Mesenchymal stem cell (in vitro differentiated cells and primary cell): ENCODE measurements around the gene KIRREL3.

Experiments
- DNase-seq: peaks from one replicate; pipeline ENCODE4 v3.0.0-alpha.2; 2013
- H2AFZ ChIP-seq: one replicate; pipeline ENCODE4 v1.6.1; 2013; ENCODE audit warnings: low read depth, mild to moderate bottlenecking, control low read depth, inconsistent platforms, low read length, moderate library complexity
- H2AK5ac ChIP-seq: 2 replicates; pipeline ENCODE4 v1.6.1; 2013; ENCODE audit warnings: low read length, moderate library complexity, mild to moderate bottlenecking, inconsistent platforms; ENCODE audit not compliant: severe bottlenecking
- H2BK120ac ChIP-seq: one replicate; pipeline ENCODE4 v1.6.1; 2013; ENCODE audit warnings: low read depth, mild to moderate bottlenecking, inconsistent platforms, low read length, moderate library complexity
- H2BK12ac ChIP-seq, 2 experiments: one replicate each; pipeline ENCODE4 v1.6.1; 2013; ENCODE audit warnings: inconsistent platforms in 2 of 2, low read length in 2 of 2, mild to moderate bottlenecking in 2 of 2, moderate library complexity in 2 of 2, control low read depth in 1 of 2
- H2BK15ac ChIP-seq: one replicate; pipeline ENCODE4 v1.6.1; 2013; ENCODE audit warnings: mild to moderate bottlenecking, low read depth, inconsistent platforms; ENCODE audit not compliant: poor library complexity, severe bottlenecking
- H2BK5ac ChIP-seq: 2 replicates; pipeline ENCODE4 v1.6.1; 2013; ENCODE audit warnings: low read depth, mild to moderate bottlenecking, low read length, control low read depth, inconsistent platforms; ENCODE audit not compliant: poor library complexity, severe bottlenecking
- H3K14ac ChIP-seq, 2 experiments: one replicate each; pipeline ENCODE4 v1.6.1; 2013; ENCODE audit warnings: inconsistent platforms in 2 of 2, low read length in 2 of 2, control low read depth in 1 of 2, mild to moderate bottlenecking in 1 of 2, moderate library complexity in 1 of 2
- H3K18ac ChIP-seq, 2 experiments: one replicate each; pipeline ENCODE4 v1.6.1; 2013; ENCODE audit warnings: inconsistent platforms in 2 of 2, low read length in 2 of 2, control low read depth in 1 of 2, low read depth in 1 of 2, mild to moderate bottlenecking in 1 of 2
- H3K23ac ChIP-seq, 2 experiments: one replicate each; pipeline ENCODE4 v1.6.1; 2013; ENCODE audit warnings: inconsistent platforms in 2 of 2, low read length in 2 of 2, mild to moderate bottlenecking in 2 of 2, moderate library complexity in 2 of 2, control low read depth in 1 of 2
- H3K27ac ChIP-seq: 2 replicates; pipeline ENCODE4 v1.5.1; 2013; ENCODE audit warnings: mild to moderate bottlenecking, moderate library complexity, low read length, control low read depth, inconsistent platforms; ENCODE audit not compliant: poor library complexity, severe bottlenecking
- H3K27me3 ChIP-seq, 2 experiments: 2 replicates each; pipeline versions ENCODE4 v1.6.1 to v1.7.0; 2013; ENCODE audit warnings: low read length in 2 of 2, mild to moderate bottlenecking in 2 of 2, moderate library complexity in 2 of 2, control low read depth in 1 of 2, inconsistent platforms in 1 of 2; ENCODE audit not compliant: control insufficient read depth in 1 of 2, insufficient read depth in 1 of 2
- H3K36me3 ChIP-seq, 2 experiments: 2 replicates each; pipeline versions ENCODE4 v1.6.1 to v1.7.0; 2013; ENCODE audit warnings: low read length in 2 of 2, control low read depth in 1 of 2, inconsistent platforms in 1 of 2, low read depth in 1 of 2, mild to moderate bottlenecking in 1 of 2; ENCODE audit not compliant: insufficient read depth in 2 of 2, control insufficient read depth in 1 of 2
- H3K4ac ChIP-seq, 2 experiments: one replicate each; pipeline ENCODE4 v1.6.1; 2013; ENCODE audit warnings: inconsistent platforms in 2 of 2, low read length in 2 of 2, mild to moderate bottlenecking in 2 of 2, moderate library complexity in 2 of 2, control low read depth in 1 of 2, low read depth in 1 of 2
- H3K4me1 ChIP-seq: 2 replicates; pipeline ENCODE4 v1.6.1; 2013; ENCODE audit warnings: low read depth, low read length, control low read depth; ENCODE audit not compliant: control insufficient read depth, insufficient read depth
- H3K4me2 ChIP-seq: 2 replicates; pipeline ENCODE4 v1.6.1; 2013; ENCODE audit warnings: low read length, mild to moderate bottlenecking, inconsistent platforms; ENCODE audit not compliant: poor library complexity, severe bottlenecking
- H3K4me3 ChIP-seq, 2 experiments: 2 replicates each; pipeline versions ENCODE4 v1.5.1 to v1.7.0; 2013; ENCODE audit warnings: low read length in 2 of 2, mild to moderate bottlenecking in 2 of 2, control low read depth in 1 of 2, low read depth in 1 of 2; ENCODE audit not compliant: insufficient read depth in 1 of 2
- H3K79me1 ChIP-seq: replicated peaks from 2 replicates; pipeline ENCODE4 v1.6.1; 2013; ENCODE audit warnings: mild to moderate bottlenecking, control low read depth, low read length, inconsistent platforms; ENCODE audit not compliant: poor library complexity, severe bottlenecking
- H3K9ac ChIP-seq: 2 replicates; pipeline ENCODE4 v1.7.0; 2013; ENCODE audit warnings: mild to moderate bottlenecking, low read length, moderate library complexity
- H3K9me3 ChIP-seq: 2 replicates; pipeline ENCODE4 v1.7.0; 2013; ENCODE audit warnings: mild to moderate bottlenecking, low read length; ENCODE audit not compliant: control insufficient read depth
- H4K8ac ChIP-seq: one replicate; pipeline ENCODE4 v1.6.1; 2013; ENCODE audit warnings: inconsistent platforms, mild to moderate bottlenecking, low read length, moderate library complexity
- H4K91ac ChIP-seq: one replicate; pipeline ENCODE4 v1.6.1; 2013; ENCODE audit warnings: mild to moderate bottlenecking, low read length, inconsistent platforms
- WGBS: methylation state at CpG from one replicate; pipeline ENCODE4 v1.1.7; 2013; ENCODE audit warnings: mixed read lengths; 5-methylcytosine and 5-hydroxymethylcytosine counted together

KIRREL3 gene

GRCh38 chr11:126478466-126478865 is 522.1 kb downstream of the KIRREL3 start:
- no peak overlapping the region for H4K91ac ChIP-seq
- no peak overlapping the region for H4K8ac ChIP-seq
- peaks cover 7% of the 10 kb centered on the region for H3K4me1 ChIP-seq
- 93% methylated on average over 5 of the region's 5 CpGs for WGBS
- no peak overlapping the region for H3K9ac ChIP-seq
- H2BK15ac ChIP-seq: no peak overlapping the region
- no peak for DNase-seq
- no peak overlapping the region for H3K23ac ChIP-seq
- H2BK120ac ChIP-seq: no peak overlapping the region
- no peaks in the 10 kb centered on the region for H3K36me3 ChIP-seq
- H2BK5ac ChIP-seq: no peak overlapping the region
- no peaks in the 10 kb centered on the region for H3K79me1 ChIP-seq
- H3K27me3 ChIP-seq: peaks cover 0 to 9% of the 10 kb centered on the region in 2 experiments
- H3K9me3 ChIP-seq: peaks cover 8% of the 10 kb centered on the region
- H3K4me2 ChIP-seq: no peak overlapping the region
- no peak overlapping the region for H3K4me3 ChIP-seq
- no peak overlapping the region for H3K27ac ChIP-seq
- no peak overlapping the region for H2AK5ac ChIP-seq
- no peak overlapping the region for H3K4ac ChIP-seq
- H3K18ac ChIP-seq: no peak overlapping the region
- H2AFZ ChIP-seq: no peak overlapping the region
- H3K14ac ChIP-seq: no peak overlapping the region
- H2BK12ac ChIP-seq: no peak overlapping the region

GRCh38 chr11:126477535-126478305 is 522.9 kb downstream of the KIRREL3 start:
- 82% methylated on average over 14 of the region's 14 CpGs for WGBS
- H4K91ac ChIP-seq: no peak overlapping the region
- peaks cover 7% of the 10 kb centered on the region for H3K4me1 ChIP-seq
- no peak overlapping the region for H3K14ac ChIP-seq
- no peak overlapping the region for H3K4me3 ChIP-seq
- H4K8ac ChIP-seq: no peak overlapping the region
- H3K27ac ChIP-seq: no peak overlapping the region
- no peak overlapping the region for H2BK15ac ChIP-seq
- no peak overlapping the region for H3K18ac ChIP-seq
- no peak for DNase-seq
- H2BK12ac ChIP-seq: no peak overlapping the region
- H2BK120ac ChIP-seq: no peak overlapping the region
- H3K9ac ChIP-seq: no peak overlapping the region
- H3K23ac ChIP-seq: no peak overlapping the region
- no peaks in the 10 kb centered on the region for H3K36me3 ChIP-seq
- no peak overlapping the region for H3K4me2 ChIP-seq
- H3K9me3 ChIP-seq: peaks cover 4% of the 10 kb centered on the region
- no peak overlapping the region for H2AK5ac ChIP-seq
- peaks cover 0 to 9% of the 10 kb centered on the region in 2 experiments for H3K27me3 ChIP-seq
- H2BK5ac ChIP-seq: no peak overlapping the region
- no peaks in the 10 kb centered on the region for H3K79me1 ChIP-seq
- no peak overlapping the region for H2AFZ ChIP-seq
- H3K4ac ChIP-seq: no peak overlapping the region

- Histone ChIP-seq H2BK120ac (no peak overlapping the region), H2BK15ac (no peak overlapping the region), H2AFZ (no peak overlapping the region), H2AK5ac (no peak overlapping the region), H3K18ac (no peak overlapping the region), H3K4ac (no peak overlapping the region), H3K79me1 (no peaks in the 10 kb centered on the region), H2BK12ac (no peak overlapping the region), H3K9me3 (no peaks in the 10 kb centered on the region), H3K27me3 (peaks cover 0 to 9% of the 10 kb centered on the region in 2 experiments), H3K9ac (no peak overlapping the region), H2BK5ac (no peak overlapping the region), H3K4me2 (no peak overlapping the region), H3K4me1 (peaks cover 5% of the 10 kb centered on the region), H4K91ac (no peak overlapping the region), H3K36me3 (no peaks in the 10 kb centered on the region), H4K8ac (no peak overlapping the region), H3K4me3 (no peak overlapping the region), H3K14ac (no peak overlapping the region), H3K23ac (no peak overlapping the region), H3K27ac (no peak overlapping the region)
- DNase-seq: no peak
- 86% methylated on average over 7 of the region's 9 CpGs for WGBS
Measured at GRCh38 chr11:126476977-126477376, 523.6 kb downstream of the KIRREL3 start.

- H3K79me1 ChIP-seq: no peaks in the 10 kb centered on the region
- no peak overlapping the region for H2BK120ac ChIP-seq
- no peak overlapping the region for H3K14ac ChIP-seq
- H3K23ac ChIP-seq: no peak overlapping the region
- H3K4me2 ChIP-seq: no peak overlapping the region
- H4K8ac ChIP-seq: no peak overlapping the region
- no peaks in the 10 kb centered on the region for H3K36me3 ChIP-seq
- no peak for DNase-seq
- peaks cover 0 to 9% of the 10 kb centered on the region in 2 experiments for H3K27me3 ChIP-seq
- H3K4me1 ChIP-seq: peaks cover 5% of the 10 kb centered on the region
- no peak overlapping the region for H3K4ac ChIP-seq
- no peak overlapping the region for H3K4me3 ChIP-seq
- no peak overlapping the region for H3K27ac ChIP-seq
- H2BK15ac ChIP-seq: no peak overlapping the region
- WGBS: 80% methylated on average over 6 of the region's 15 CpGs
- H3K18ac ChIP-seq: no peak overlapping the region
- no peak overlapping the region for H2BK5ac ChIP-seq
- H2BK12ac ChIP-seq: no peak overlapping the region
- no peak overlapping the region for H3K9ac ChIP-seq
- H2AFZ ChIP-seq: no peak overlapping the region
- no peak overlapping the region for H2AK5ac ChIP-seq
- no peak overlapping the region for H4K91ac ChIP-seq
- H3K9me3 ChIP-seq: no peaks in the 10 kb centered on the region
Measured at GRCh38 chr11:126476266-126476924, 524.2 kb downstream of the KIRREL3 start.
